Kidney tubule cell (primary cell): ENCODE data around the gene CNTNAP2.
"Not testable (repeated sequence)": the region's sequence is repeated elsewhere in the genome, so short reads cannot be mapped to it uniquely, and the experiment has no call there.

Source experiments
- DNase-seq: peaks from one replicate; pipeline ENCODE4 v3.0.0-alpha.2; 2018; ENCODE audit warnings: low spot score

CNTNAP2 gene

GRCh38 chr7:148265896-148266295, 2149.3 kb downstream of the CNTNAP2 start:
- DNase-seq: no peak

GRCh38 chr7:148266795-148267194, 2150.2 kb downstream of the CNTNAP2 start:
- DNase-seq: no peak

DNA sequence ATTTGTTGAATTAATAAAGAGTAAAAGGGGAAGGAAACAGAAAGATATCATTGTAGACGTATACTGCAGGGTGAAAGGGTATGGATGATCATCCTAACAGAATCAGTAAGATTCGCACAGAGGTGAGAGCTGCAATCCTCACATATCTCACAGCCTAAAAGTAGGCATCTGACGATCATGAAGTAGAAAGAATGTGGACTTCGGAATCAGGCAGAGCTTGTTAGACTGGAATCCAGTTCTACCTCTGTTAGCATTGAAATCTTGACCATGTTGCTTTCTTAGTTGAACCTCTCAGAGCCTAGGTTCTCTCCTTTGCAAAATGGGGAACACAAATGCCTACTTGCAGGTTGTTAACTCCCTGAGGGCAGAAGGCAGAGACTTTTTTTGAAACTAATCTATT, 2154.0 kb downstream of the CNTNAP2 start:
- no peak for DNase-seq

GRCh38 chr7:148274118-148274517, 2157.5 kb downstream of the CNTNAP2 start:
- no peak for DNase-seq

DNA sequence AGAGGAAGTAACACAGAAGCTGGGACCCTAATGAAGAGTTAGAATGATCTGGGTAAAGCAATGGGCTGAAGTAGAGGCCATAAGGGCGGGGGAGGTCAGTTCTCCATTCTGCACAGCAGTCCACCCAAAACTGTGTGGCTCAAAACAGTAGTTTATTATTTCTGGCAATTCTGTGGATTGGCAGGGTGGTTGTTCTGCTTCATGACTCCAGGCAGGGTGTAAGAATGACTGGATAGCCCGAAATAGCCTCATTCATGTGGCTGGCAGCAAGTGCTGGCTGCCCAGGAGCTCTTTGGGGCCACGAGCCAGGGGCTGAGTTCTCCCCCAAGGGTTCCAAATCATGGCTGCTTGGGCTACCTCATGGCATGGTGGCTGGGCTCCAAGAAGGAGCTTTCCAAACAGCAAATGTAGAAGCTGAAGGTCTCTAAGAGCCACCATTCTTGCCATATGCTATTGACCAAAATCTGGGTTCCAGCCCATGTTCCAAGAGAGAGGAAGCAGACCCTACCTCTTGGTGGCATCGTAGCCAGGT, 2158.8 kb downstream of the CNTNAP2 start:
- no peak for DNase-seq

- no peak for DNase-seq
Observed at GRCh38 chr7:148276314-148277041, 2159.9 kb downstream of the CNTNAP2 start.

DNA sequence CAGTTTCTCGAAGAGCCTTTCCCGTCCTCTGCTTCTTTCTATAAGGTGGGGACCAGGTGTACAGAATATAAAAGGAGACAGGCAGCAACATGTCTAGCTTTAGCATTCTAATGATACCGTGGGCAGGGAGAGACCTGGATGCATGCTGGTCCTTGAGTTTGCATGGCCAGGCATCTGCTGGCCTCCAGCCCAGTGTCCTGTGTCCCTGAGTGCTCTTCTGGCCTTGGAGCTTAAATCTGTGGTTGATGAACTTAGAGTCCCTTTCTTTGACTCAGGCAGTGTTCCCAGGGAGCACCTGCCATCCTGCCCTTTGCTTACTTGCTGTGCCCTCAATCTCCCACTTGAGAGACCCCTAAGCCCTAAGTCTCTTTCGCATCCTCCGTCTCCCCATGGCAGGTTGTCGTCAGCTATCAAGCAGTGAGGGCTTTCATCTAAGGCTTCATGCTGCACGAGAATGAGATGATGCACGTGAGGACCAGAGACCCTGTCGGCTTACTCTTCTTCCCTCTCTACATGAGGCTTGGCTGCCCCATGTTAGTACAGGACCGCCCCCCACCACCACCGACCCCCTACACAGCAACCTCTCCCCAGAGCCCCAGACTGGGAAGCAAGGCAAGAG, 2160.6 kb downstream of the CNTNAP2 start:
- no peak for DNase-seq

- DNase-seq: peak; percentile 57
Observed at GRCh38 chr7:148286150-148286549, 2169.5 kb downstream of the CNTNAP2 start.

DNA sequence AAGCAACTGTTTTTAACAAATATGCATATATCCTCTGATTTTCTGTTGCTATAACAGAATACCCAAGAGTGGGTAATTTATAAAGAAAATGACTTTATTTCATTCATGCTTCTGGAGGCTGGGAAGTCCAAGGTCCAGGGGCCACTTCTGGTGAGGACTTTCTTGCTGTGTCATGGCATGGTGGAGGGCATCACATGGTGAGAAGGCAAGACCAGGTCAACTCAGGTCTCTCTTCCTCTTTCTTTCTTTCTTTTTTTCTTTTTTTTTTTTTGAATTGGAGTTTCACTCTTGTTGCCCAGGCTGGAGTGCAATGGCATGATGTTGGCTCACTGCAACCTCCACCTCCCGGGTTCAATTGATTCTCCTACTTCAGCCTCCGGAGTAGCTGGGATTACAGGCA, 2170.9 kb downstream of the CNTNAP2 start:
- no peak for DNase-seq

DNA sequence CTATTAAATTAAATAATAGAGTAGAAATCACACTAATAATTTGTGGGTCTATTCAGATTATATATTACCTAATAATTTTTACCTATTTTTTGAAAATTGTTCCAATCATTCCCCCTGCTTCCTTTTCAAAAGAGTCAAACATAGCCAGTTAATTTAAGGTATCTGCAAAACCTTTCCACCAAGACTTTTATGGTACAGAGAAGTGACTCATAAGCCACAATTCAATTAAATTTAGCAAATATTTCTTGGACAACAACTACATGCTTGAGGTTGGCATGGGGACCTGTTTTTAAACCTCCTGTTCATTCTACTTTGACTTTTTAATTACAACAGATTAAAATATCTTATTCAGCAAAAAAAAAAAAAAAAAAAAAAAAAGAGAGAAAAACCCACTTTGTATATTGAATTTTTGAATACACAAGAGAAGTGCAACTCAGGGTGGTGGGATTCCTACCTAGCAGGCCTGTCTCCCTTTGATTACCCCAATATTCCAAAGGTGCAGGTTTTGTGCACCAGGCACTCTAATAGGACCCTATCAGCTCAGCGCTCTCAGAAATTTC, 2172.1 kb downstream of the CNTNAP2 start:
- DNase-seq: peak; percentile 20

- peak; percentile 76 for DNase-seq
Observed at GRCh38 chr7:148289630-148290029, 2173.0 kb downstream of the CNTNAP2 start.

DNA sequence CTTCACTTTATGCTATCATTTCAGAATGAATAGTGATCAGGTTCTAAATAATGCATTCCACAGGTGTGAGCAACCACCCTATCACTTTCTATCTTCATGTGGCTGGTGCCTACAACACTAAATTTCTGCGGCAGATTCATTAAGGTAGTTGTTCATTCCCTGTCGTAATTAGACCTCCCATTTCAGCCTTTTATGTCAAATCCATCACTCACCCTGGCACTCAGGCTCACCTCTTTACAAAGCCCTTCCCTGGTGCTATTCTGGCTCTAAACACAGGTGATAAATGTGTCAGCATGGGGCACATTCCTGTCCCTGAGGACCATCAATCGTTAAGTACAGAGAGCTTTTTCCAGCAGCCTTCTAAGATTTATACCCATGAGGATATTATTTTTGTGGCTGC, 2173.9 kb downstream of the CNTNAP2 start:
- DNase-seq: peak; percentile 19

DNA sequence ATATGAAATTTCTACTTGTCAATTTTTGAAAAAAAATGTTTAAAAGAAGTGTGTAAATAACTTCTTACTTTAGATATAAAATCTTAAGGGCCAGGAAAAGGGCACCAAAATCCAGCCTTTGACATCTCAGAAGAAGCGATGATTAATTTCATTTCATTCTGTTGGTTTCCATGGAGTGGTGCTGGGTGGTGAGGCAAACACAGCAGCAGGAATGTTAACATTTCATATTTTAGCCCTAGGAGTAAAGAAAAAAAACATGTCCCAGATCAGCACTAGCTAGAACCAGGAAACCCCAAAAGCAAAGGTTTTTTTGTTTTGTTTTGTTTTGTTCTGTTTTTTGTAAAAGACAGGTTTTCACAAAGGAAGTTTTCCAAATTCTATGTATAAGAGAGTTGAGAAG, 2175.2 kb downstream of the CNTNAP2 start:
- no peak for DNase-seq

- DNase-seq: no peak
Observed at GRCh38 chr7:148296994-148297644, 2180.5 kb downstream of the CNTNAP2 start.

DNA sequence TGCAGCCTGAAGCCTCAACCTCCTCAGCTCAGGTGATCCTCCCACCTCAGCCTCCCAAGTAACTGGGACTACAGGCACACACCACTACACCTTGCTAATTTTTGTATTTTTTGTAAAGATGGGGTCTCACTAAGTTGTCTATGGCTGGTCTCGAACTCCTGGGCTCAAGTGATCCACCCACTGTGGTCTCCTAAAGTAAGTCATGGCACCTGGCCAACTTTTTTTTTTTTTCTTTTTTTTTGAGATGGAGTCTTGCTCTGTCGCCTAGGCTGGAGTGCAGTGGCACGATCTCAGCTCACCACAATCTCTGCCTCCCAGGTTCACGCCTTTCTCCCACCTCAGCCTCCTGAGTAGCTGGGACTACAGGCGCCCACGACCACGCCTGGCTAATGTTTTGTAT, 2182.2 kb downstream of the CNTNAP2 start:
- DNase-seq: not testable (repeated sequence)

- peak; percentile 80 for DNase-seq
Observed at GRCh38 chr7:148299350-148300276, 2183.0 kb downstream of the CNTNAP2 start.

DNA sequence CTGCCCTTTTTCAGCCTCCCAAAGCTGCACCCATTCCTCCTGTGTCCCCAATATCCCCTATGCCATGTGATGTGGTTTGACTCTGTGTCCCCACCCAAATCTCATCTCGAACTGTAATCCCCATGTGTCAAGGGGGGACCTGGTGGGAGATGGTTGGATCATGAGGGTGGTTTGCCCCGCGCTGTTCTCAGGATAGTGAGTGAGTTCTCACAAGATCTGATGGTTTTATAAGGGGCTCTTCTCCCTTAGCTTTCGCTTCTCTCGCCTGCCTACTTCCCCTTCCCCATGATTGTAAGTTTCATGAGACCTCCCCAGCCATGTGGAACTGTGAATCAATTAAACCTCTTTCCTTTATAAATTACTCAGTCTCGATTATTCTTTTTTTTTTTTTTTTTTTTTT, 2185.8 kb downstream of the CNTNAP2 start:
- not testable (repeated sequence) for DNase-seq

DNA sequence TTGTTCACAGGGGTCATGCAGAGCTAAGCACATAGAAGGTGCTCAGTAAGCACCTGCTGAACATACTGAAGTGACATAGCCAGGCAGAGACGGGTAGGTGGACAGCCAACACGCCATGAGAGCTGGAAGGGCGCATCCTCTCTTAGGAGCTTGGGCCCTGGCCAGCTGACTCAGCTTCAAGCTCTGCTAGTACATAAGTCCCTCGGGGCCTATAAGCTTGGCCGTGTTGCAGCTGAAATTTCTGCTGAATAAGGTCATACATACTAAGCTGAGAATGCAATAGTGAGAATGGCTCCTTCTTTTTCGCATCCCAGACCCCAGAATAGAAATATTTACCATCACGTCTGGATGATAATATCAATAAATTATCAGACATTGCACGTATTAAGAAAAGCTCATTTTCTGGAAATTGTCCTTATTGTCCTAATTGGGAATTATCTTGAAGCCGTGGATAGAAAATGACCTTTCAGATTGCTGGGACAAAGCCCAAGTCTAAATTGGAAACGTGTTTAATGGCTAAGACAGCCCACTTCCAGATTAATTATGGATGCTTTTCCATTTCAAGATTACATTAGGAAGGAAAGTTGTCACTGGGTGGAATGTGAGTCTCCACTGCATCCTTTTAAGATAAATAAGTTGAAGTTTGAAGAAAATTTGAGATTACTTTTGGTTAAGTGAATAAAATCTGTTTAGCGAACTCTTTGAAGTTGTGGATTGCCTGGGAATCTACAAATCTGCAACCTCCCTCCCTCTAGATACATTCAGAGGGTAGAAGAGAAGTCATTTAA, 2186.9 kb downstream of the CNTNAP2 start:
- DNase-seq: peak; percentile 37

- no peak for DNase-seq
Observed at GRCh38 chr7:148304083-148304335, 2187.4 kb downstream of the CNTNAP2 start.

DNA sequence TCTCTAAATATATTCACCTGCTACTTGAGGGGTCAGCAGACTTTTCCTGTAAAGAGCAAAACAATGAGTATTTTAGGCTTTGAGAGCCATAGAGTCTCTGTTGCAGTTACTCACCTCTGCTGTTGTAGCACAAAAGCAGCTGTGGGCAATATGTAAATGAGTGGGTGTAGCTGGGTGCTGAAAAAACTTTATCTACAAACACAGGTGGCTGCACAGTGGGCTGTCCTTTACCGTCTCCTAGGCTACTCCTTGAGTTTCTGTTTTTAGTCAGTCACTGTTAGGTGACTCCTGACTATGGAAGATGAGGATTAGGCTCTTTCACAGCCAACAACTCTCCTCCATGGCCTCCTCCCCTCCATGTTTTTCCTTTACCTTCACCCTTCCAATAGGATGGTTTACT, 2187.9 kb downstream of the CNTNAP2 start:
- DNase-seq: no peak

DNA sequence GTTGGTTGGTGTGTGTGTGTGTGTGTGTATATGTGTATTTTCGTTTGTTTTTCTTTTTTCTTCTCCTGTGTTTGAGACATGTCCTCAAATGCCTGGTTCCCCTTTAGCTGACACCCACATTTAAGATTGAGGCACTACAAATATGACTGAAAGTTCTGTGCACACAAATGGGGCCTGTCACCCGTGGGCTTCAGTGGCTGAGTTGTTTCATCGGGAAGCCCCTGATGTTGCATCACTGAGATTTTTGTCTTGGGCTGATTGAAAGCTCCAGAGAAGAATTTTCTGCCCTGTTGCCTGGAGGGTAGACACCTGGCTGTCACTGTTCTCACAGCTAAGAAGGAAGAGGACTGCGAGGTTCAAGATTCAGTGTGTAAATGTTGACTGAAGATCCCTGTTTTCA, 2190.2 kb downstream of the CNTNAP2 start:
- DNase-seq: no peak
